HG03439 (cell line): ENCODE data around the gene ANKRD13A.
A peak's percentile ranks its signal among the peaks of the same experiment; 100 is the strongest.
"Not testable (repeated sequence)": the region's sequence is repeated elsewhere in the genome, so short reads cannot be mapped to it uniquely, and the experiment has no call there.

Experiments used
- ATAC-seq: cut with Tn5 transposase; IDR thresholded peaks from one replicate; pipeline ENCODE4 v1.9.1; 2021; ENCODE audit warnings: mild to moderate bottlenecking, moderate library complexity; ENCODE audit not compliant: unreplicated experiment

The ANKRD13A gene

DNA sequence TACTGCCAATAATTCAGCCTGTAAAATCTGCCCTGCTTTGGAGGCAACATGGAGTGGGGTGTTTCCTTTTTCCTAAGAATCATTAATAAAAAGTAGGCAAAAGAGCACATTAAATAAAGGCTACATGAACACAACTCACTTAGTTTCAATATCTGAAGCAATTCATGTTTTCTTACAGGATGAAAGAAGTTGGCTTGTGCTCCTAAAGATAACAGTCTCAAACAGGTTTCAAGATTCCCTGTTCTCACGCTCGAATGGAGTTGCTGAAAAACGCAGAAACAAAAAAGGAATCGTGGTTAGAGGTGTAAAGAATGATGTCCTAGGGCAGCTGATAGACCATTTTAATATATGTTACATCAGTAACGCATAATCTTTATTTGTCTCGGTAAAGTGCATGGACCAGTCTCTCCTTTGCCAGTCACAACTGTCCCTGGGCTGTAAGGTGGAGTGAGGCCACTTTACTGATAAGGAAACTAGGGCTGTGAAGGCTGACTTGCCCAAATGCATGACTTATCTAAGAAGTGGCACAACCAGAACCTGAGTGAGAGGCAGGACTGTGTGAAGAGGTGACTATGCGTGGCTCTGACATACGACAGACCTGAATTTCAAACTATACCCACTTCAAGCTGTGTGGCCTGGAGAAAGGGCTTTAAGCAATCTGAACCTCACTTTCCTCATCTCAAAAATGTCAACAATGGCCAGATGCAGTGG is 15.6 kb upstream of the ANKRD13A start:
- ATAC-seq: no peak

DNA sequence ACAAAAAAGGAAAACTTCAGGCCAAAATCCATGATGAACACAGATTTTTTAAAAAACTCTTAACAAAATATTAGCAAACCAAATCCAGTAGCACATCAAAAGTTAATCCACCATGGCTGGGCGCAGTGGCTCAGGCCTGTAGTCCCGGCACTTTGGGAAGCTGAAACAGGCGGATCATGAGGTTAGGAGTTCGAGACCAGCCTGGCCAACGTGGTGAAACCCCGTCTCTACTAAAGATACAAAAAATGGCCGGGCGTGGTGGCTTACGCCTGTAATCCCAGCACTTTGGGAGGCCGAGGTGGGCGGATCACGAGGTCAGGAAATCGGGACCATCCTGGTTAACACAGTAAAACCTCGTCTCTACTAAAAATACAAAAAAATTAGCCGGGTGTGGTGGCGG is 13.0 kb upstream of the ANKRD13A start:
- not testable (repeated sequence) for ATAC-seq

DNA sequence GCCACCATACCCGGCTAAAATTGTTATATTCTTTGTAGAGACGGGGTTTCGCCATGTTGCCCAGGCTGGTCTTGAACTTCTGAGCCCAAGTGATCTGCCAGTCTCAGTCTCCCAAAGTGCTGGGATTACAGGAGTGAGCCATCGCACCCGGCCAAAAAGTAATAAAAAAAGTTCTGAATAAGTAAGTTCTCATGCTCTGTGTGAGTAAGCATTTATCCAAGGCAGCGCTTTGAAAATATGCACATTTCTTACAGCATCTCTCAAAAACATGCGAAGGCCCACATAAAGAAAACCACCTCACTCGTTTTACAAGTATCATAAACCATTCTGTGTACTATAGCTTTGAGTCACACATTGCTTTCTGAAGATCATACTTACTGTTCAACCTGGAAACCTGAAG is 11.6 kb upstream of the ANKRD13A start:
- no peak for ATAC-seq

DNA sequence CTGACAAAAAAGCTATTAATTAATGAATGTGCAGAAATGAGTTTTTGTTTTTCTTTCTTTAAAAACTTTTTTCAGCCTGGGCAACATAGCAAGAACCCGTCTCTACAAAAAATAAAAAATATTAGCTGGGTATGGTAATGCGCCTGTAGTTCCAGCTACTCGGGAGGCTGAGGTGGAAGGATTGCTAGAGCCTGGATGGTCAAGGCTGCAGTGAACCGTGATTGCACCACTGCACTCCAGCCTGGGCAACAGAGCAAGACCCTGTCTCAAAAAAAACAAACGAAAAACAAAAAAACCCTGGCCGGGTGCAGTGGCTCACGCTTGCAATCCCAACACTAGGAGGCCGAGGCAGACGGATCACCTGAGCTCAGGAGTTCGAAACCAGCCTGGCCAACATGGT is 11.0 kb upstream of the ANKRD13A start:
- no peak for ATAC-seq

DNA sequence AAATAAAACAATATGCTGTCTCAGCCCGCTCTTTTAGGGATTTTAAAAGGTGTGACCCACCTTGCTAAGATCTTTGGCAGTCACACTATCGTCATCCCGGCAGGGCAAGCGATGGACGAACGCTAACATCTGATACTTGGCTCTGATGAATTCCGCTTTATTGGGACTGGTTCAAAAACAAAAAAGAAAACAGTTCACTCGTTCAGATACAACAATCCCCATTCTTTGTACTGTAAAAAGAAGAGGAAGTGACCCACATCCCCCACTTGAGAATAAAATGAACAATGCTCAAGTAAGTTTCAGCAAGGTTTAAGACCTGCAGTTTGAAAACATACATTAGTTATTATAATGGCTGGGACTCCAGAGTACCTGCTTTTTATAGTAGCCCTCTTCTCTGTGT is 10.3 kb upstream of the ANKRD13A start:
- no peak for ATAC-seq

DNA sequence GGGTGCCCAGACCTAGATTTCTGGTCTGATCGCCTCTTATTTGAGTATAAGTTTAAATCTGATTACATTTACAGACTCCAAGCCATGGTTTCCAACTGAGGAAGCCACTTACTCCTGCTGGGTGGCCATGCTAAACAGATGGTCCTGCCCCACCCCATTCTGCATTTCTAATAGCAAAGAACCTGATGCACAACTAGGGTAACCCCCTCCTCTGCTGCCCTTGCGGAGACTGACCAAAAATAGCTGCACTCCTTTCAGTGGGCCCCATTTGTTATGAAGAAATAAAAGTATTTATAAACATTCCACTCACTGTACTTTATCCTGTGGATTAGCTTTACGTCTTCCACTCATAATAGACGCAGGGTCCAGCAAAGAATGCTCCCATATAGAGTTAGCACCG is 9.8 kb upstream of the ANKRD13A start:
- no peak for ATAC-seq

DNA sequence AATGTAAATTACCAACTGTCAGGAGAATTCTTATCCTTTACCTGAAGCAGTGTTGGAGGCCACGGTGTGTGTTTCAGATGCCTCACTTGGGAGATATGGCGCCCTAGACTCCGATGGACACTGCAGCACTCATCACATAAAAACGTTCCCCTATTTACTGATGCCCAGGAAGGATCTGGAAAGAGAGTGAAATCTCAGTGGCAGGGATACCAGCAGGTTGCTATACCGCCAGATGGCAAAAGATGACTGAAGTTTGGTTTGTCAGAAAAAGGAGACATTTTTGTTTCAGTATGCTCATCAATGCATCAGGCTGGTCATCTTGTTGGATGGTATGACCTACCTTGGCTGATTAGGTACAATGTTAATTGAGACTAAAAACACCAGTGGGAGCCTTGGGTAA is 7.6 kb upstream of the ANKRD13A start:
- ATAC-seq: no peak

DNA sequence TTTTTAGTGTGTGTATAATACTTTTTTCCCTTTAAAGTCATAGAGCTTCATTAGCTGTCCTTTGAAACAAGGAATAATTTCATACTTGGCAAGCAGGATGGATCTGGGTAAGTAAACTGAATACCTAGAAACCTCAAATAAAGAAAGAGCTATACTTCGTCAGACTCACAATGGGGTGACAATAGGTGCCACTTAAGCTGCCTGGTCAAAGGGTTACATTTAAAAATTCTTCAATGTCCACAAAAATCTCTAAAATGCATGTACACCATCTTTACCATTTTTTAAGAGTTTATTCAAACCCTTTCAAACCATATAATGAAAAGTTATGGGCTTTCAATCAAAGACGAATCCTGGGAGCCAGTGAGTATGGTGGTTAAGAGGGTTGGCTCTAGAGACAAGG is 6.1 kb upstream of the ANKRD13A start:
- no peak for ATAC-seq

DNA sequence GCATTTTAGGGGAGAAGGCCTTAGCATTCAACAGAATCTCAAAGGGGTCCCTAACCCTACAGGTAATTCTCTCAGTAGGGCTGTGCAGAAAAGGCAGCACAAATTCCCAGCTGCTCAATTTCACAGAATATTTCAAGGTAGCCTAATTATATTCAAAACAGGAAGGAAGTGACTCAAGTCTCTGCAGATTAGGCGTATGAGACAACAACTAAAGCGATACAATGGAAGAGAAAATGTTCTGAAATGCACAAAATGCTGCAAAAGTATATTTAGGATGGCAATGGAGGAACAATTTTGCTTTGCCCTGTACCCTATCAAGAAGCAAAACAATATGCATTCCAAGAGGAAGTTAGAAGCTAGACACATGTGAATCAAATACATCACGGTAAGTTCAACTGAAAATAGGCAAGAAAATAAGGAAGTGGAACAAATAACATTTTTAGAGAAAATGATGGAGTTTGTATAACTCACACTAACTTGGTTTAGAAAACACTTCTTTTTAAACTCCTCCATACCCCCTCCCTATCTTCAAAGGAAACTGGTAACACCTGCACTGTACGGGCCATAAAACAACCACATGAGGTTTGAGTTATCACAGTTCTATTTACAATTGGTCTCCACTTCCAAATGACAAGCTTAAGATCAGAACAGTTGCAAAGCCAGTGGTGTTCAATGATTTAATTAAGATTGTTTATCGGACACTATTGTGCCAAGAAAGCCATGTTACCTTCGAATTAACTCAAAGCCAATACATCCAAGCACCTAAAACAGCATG is 4.6 kb upstream of the ANKRD13A start:
- no peak for ATAC-seq

DNA sequence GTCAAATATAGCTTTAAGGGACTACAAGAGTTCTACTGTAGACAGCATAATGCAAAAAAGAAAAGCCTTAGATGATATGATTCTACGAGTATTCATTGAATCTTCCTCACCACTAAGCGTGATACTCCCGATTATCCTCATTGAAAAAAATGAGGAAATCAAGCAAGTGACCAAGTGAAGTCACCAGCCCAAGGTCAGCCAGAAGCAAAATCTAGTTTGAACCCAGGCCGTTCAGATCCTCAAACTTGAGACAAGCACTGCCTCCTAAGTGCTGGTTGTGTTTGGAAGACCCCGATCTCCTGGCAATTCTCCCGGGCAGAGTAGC is 3.9 kb upstream of the ANKRD13A start:
- ATAC-seq: no peak

DNA sequence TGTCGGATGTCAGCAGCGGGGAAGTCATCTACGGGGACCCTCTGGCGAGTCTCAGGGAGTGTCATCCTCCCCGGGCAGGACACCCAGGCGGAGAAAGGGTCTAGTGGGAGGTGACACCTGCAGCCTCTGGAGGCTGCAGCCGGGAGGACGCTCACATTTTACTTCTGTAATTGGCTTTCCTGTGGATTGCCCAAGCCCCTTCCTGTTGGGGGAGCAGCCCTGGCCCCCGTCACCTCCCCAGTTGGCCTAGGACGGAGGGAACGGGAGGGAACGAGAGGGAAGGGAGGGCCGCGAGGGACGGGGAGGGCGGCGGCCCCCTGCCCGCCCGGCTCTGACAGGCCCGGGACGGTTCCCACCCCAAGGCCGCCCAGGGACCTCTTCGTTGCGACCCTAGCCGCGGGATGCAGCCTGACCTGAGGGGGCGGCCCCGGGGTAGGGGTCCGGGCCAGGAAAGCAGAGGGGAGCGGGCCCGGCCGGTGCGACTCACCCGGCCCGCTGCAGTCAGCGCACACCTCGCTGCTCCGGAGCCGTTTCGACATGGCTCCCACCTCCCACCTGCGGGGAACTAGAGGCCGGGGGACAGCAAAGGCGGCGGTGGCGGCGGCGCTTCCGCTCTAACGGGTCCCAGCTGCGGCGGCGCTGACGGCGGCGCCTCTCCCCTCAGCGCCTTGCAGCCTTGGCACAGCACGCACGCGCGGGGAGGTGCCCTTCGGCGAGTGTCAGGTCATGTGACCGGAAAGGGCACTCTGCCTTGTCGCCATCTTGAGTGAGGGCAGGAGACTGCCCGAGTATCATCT is 3.3 kb upstream of the ANKRD13A start, which contains the start of gene GIT2:
TSS of gene GIT2 (minus strand) at position 683 of the 797 bp plus-strand sequence. CDS start at position 539, 144 bp downstream.
- ATAC-seq: peak; percentile 59

DNA sequence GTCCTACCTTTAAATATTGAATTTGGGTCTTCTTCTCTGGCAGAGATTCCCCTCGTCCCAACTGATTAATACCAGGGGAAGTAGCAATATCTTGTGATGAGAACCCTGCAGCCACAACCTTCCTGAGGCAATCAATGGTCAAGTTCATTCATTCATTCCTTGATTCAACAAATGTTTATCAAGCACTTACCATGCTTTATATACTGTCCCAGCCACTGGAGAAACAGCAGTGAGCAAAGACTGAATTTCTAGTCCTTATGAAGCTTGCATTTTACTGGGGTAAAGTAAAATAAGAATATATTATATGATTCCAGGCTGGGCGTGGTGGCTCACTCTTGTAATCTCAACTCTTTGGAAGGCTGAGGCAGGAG is 2.8 kb upstream of the ANKRD13A start:
- ATAC-seq: no peak

DNA sequence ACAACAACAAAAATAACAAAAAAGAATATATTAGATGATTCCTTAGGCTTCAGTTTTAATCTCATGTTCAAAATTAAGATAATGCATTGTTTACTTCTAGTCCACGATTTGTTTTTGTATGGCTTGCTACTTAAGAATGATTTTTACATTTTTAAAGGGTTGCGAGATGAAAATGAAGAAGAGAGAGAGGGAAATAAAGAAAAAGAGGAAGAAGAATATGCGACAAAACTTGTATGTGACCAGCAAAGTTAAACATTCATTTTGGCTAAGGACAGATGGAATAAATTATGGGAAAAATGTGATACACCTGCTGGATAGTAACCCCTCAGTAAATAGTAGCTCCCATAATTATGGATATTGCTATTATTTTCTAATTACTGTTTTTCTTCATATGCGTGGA is 1.8 kb upstream of the ANKRD13A start:
- no peak for ATAC-seq

DNA sequence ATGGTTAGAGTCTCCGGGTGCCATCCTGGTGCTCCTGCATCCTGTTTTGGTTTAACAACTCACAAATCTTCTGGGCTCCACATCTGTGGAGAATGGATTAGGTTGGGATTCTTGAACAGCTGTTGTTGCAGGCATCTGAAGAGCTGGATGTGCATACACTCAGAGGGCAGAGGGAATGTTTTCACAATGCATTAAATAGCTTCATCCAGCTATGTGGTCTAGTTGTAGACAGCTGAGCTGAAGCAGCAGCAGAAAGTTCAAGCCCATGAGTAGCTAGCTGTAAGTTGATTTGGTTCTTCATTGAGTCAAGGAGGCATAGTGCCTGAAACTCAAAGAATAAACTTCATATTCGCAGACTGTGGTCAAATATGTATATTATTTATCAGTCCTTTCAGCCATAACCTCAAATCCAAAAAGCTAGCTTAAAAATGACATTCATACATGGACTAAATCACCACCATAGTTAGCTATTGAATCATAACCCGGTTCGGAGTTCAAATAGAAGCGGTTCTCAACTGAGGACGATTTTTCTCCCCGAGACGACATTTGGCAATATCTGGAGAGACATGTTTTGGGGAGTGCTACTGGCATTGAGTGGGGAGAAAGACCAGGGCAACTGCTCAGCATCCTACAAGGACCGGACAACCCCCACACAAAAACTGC is 858 bp upstream of the ANKRD13A start:
- no peak for ATAC-seq

DNA sequence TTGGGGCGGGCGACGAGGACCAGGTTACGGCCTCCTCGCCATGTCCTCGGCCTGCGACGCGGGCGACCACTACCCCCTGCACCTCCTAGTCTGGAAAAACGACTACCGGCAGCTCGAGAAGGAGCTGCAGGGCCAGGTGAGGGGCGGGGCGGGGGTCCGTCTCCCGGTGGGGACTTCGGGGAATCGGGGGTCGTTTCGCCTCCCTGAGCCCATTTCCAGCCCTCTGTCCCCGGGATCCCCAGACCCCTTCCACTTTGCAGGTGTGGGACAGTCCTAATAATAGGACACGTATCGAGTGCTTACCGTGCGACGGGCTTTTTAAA is 380 bp downstream of the ANKRD13A start:
- ATAC-seq: no peak

DNA sequence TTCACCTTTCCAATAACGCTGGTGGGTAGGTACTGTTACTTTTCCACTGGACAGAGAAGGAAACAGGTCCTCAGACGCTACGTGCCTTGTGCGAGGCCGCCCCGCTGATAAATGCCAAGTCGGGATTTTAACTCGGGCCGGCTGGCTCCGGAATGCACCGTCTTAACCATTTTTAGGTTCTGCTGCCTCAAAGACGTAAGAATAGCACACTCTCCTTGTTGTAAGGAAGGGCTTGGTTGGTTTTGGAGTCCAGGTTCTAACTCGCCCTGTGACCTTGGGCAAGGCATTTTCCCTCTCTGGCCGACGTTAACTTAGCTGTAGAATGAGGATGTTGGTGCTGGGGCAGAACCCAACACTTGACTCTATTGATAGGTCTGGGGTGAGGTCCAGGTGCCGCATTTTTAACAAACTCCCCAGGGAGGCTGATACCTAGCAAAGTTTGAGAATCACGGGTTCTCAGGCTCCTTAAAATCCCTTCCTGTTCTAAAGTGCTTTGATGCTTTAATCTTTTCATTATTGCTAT is 814 bp downstream of the ANKRD13A start:
- ATAC-seq: no peak

DNA sequence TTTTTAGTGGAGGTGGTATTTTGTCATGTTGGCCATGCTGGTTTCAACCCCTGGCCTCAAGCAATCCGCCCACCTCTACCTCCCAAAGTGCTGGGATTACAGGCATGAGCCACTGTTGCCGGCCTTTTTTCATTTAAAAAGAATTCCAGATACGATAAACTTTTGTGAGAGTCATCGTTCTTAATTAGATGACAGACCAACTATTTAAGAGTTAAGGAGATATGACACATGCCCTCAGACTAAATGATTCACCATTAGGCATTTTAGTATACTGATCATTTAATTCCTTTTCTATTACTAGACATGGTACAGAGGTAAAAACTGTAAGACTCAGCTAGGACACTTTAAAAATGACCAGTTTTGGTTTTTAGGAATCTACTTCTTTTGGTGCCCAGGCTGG is 2.4 kb downstream of the ANKRD13A start:
- no peak for ATAC-seq

DNA sequence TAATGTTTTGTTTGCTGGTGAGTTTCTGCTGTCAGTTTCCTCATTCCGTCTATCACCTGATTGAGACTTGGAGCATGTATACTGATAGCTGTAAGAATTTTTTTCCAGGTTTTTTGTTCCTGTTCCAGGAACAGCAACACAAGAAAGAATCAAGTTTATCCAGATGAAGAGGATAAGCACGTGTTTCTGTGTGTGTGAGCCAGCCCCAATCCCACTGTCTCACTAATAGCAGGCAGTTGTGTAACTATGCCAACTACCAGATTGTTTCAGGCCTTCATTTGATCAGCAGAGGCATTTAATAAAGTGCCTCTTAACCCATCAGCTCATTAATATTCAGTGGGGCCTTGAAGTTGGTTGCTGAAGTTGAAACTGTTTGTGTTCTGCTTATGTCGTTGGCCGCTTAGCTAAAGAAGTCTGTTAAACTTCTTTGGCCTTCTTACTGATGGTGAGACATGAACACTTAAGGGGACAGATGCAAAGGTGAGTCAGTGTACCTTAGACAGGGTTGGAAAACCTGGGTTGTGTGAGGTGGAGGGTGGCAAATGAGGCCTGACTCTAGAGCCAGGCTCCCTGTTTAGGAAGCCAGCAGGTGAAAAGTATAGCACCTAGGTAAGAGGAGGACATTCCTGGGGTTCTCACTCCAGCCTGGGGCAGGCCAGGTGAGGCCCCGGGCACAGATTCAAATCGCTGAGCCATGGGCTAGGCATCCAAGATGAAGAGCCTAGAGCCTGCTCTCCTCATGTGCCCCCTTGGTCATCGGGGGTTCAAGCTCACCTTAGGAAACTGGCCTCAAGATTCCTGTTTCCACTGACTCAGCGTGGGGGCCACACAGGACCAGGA is 3.7 kb downstream of the ANKRD13A start:
- no peak for ATAC-seq

DNA sequence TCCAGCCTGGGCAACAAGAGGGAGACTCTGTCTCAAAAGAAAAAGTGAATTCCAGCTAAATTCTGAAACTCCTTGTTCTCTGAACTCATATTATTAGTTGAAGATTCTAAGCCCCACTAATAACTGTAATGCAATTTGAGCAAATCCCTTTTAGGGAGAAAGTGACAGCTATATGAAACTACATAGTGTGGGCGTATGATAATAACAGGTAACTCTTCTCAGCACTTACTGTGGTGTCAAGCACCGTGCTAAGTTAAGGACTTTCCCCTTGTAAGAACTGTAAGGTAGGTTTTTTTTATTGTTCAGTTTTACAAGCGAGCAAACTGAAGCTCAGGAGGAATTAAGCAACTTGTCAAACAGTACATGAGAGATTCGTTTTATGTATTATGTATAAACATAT is 5.4 kb downstream of the ANKRD13A start:
- peak; percentile 49 for ATAC-seq

DNA sequence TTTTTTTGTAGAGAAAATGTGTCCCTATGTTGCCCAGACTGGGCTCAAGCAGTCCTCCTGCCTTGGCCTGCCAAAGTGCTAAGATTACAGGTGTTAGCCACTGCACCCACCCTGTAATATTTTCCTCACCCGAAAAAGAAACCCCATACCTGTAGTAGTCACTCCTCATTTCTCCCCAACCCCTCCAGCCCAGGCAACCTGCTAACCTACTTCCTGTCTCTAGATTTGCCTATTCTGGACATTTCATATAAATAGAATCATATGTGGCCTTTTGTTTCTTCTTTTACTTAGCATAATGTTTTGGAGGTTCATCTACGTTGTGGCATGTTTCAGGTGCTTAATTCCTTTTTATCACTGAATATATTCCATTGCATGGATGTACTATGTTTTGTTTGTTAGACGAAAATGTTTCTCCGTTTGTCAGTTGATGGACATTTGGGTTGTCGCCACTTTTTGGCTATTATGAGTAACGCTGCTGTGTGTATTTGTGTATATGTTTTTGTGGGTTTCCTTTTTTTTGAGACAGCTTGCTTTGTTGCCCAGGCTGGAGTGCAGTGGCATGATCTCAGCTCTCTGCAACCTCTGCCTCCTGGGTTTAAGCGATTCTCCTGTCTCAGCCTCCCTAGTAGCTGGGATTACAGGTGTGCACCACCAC is 6.2 kb downstream of the ANKRD13A start:
- peak; percentile 39 for ATAC-seq
